GM18526 (cell line): Measurements from ENCODE around the gene A3GALT2.

Source experiments
- POLR2A ChIP-seq: IDR thresholded peaks from 3 replicates; pipeline ENCODE4 v1.6.1; 2011; ENCODE audit not compliant: insufficient read length; ENCODE audit errors: extremely low read depth

Gene A3GALT2

DNA sequence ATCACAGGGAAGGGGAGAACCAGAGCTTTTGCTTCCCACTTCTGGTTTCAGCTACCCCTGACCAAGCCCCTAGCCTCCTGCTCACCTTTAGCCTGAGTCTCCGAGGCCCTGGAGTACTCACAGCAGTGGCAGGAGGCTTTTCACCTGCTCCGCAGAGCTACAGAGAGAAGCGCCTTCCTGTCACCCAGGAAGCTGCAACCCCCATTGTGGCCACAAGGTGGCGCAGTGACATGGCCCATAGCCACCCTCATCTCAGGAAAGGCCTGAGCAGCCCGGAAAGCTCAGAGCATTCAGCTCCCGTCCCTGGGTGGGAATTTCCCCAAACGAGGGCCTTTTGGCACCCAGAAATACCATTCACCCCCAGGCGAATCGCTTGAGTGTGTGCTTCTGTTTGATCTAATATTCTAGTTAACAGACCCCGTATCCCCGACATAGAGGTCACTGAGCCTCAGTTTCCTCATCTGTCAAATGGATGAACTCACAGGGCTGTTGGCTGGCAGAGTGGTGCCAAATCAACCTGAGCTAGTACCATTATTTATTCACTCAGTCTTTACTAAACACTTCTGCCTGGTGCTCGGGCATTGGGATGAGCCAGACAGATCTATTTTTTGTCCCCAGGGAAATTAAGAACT is 25.3 kb downstream of the A3GALT2 start:
- no peak for TF ChIP-seq POLR2A

- no peak for TF ChIP-seq POLR2A
Measured at GRCh38 chr1:33295023-33295422, 25.9 kb downstream of the A3GALT2 start.

DNA sequence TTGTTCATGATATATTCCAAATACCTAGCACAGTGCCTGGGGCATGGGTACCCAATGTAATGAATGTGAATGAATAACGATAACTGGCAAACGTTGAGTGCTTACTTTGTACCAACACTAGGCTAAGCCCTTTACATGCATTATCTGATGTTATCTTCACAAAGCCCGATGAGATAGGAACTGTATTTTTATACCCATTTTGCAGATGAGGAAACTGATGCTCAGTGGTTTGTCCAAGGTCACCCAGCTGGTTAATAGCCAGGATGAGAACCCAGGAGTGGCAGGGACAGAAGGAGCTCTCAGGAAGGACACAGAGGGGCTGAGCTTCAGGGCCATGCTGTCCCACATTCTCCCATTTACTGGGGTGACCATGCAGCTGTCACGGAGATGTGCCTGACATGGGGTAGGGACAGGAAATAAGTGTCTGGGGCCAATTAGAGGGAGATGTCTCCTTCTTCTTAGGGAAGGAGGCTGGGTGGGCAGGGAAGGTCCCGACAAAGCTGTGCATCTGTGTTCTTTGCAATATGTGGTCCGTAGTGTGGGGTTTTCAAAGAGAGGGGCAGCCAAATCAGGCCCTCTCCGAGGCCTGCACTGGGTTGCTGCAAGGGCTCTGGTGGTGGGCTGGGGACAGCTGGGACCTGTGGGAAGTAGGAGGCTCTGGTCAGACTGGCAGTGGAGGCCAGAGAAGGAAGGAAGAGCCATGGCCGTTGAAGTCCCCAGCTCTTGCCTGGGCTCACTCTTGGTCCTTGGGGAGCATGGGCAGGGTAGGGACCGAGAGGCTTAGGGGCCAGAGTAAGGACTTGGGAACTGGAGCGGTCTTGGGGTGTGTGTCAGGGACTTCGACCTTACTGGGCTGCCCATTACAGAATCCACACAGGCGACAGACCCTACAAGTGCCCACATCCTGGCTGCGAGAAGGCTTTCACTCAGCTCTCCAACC is 26.6 kb downstream of the A3GALT2 start:
- TF ChIP-seq POLR2A = no peak

GRCh38 chr1:33292726-33293340 is 28.1 kb downstream of the A3GALT2 start:
- no peak for TF ChIP-seq POLR2A

DNA sequence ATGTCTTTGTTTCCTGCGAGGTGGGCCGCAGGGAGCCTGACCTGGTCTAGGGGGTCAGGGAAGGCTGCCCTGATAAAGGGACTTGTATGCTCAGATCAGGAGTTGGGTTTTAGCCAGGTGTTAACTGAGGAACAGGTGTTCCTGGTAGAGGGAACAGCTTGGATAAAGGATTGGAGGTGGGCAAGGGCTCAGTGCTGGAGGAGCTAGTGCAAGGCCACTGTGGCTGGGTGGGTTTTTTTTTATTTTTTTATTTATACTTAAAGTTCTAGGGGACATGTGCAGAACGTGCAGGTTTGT is 31.1 kb downstream of the A3GALT2 start:
- no peak for TF ChIP-seq POLR2A

- TF ChIP-seq POLR2A = no peak
Measured at GRCh38 chr1:33288976-33289857, 31.7 kb downstream of the A3GALT2 start.

- TF ChIP-seq POLR2A = no peak
Measured at GRCh38 chr1:33287317-33287716, 33.6 kb downstream of the A3GALT2 start.

- TF ChIP-seq POLR2A = no peak
Measured at GRCh38 chr1:33286451-33287185, 34.3 kb downstream of the A3GALT2 start.

GRCh38 chr1:33284049-33284448 is 36.8 kb downstream of the A3GALT2 start:
- no peak for TF ChIP-seq POLR2A

DNA sequence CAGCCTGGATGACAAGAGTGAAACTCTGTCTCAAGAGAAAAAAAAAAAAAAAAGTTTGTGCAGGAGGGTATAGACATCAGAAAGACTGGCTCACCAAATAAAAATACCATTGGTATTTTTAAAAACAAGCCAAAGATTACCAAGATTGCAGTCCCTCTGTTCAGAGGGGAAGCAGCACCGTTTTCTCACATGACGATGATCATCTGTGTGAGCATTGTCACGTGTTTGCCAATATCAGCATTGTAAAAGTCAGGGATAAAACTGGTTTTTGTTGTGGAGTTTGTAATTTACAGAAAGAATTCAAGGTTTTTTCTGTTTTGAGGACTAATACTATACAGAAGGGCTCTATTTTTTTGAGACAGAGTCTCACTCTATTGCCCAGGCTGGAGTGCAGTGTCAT is 38.1 kb downstream of the A3GALT2 start:
- no peak for TF ChIP-seq POLR2A

- no peak for TF ChIP-seq POLR2A
Measured at GRCh38 chr1:33281554-33282303, 39.2 kb downstream of the A3GALT2 start.

DNA sequence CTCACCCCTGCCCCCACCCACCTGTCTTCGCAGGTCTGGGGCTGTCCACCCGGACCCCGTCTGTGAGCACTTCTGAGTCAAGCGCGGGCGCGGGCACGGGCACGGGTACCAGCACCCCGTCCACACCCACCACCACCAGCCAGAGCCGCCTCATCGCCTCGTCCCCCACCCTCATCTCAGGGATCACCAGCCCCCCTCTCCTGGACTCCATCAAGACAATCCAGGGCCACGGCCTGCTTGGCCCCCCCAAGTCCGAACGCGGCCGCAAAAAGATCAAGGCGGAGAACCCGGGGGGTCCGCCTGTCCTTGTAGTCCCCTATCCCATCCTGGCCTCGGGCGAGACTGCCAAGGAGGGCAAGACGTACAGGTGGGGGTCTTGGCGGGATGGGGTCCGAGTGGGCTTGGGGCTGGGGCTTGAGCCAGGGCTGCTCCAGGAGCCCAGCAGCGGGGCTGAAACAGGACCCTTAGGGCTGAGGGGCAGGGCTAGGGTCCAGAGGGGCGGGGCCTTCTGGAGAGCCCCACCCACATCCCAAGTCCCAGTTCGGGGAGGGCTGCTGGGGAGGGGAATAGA is 40.7 kb downstream of the A3GALT2 start:
- no peak for TF ChIP-seq POLR2A

GRCh38 chr1:33277488-33278084 is 43.3 kb downstream of the A3GALT2 start:
- TF ChIP-seq POLR2A = no peak
